GM18867 (cell line): ENCODE results near the gene PGAP3.
A peak's percentile ranks its signal among the peaks of the same experiment; 100 is the strongest.
"Not testable (repeated sequence)": the region's sequence is repeated elsewhere in the genome, so short reads cannot be mapped to it uniquely, and the experiment has no call there.

Source experiments
- ATAC-seq: cut with Tn5 transposase; IDR thresholded peaks from one replicate; pipeline ENCODE4 v1.9.1; 2021; ENCODE audit warnings: mild to moderate bottlenecking, moderate library complexity; ENCODE audit not compliant: unreplicated experiment

PGAP3 gene

GRCh38 chr17:39687546-39688474 is at the start of gene PGAP3:
Gene PGAP3, minus strand, starts transcription at chr17:39688057. Its CDS starts 43 bp downstream, at chr17:39688014.
- ATAC-seq, result peak; percentile 86

- no peak for ATAC-seq
Observed at GRCh38 chr17:39737206-39737759, 49.4 kb upstream of the PGAP3 start.

DNA sequence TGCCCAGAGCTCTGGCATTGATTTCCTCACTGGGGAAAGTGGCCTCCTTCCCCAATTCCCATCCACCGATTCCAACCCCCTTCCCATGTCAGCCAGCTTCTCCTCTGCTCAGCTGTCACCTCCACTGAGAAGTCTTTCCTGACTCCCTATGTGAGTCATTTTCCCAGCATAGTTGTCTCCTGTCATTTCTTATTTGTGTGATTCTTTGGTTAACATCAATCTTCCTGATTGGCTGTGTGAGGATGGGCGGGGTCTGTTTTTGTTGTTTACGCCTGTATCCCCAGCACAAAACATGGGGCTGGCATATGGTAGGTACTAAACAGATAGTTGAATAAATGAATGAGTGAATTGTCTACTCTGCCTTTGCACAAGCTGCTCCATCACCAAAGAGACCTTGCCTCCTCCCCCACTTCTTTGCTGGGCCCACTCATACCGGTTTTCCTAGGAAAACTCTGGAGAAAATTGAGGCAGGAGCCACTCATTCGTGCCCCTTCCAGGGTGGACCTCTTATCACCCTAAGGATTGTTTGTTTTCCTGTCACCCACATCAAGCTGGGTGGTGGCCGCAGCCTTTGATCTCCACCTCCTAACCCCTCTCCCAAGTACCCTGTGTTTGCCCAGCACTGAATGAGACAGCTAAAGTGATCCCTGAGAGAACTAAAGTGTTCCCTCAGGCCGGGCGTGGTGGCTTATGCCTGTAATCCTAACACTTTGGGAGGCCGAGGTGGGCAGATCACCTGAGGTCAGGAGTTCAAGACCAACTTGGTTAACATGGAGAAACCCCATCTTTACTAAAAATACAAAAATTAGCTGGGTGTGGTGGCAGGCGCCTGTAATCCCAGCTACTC is 48.7 kb upstream of the PGAP3 start:
- ATAC-seq, result no peak

DNA sequence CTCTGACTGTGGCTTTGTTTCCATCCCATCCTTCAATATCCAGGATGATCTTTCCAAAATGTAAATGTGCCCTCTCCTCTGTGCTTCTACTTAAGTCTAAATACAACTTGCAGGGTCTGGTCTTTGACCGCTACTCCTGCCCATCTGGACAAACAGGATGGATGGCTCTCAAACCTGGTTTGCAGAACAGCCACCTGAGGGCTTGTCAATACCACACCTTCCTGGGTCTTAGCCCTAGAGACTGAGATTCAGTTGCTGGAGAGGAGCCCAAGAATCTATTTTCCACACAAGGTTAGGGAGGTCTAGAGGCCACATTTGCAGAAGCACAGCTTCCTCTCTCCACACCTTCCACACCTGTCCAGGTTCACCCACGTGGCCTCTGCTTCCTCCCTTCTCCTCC is 48.0 kb upstream of the PGAP3 start:
- ATAC-seq, result no peak

DNA sequence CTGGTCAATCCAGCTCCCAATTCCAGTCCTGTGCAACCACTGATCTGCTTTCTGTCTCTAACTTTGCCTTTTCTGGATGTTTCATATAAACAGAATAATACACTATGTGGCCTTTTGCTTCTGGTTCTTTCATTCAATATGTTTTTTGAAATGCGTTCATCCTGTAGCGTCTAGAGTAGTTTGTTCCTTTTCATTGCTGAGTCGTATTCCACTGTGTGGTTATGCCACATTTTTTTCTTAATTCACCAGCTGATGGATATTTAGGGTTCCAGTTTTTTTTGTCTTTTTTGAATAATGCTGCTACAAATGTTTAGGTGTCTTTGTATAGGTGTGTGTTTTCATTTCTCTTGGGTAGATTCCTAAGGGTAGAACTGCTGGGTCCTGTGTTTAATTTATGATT is 44.7 kb upstream of the PGAP3 start:
- ATAC-seq, result no peak

- peak; percentile 90 for ATAC-seq
Observed at GRCh38 chr17:39730095-39730921, 42.5 kb upstream of the PGAP3 start, which contains the start of gene MIEN1. Gene MIEN1, minus strand, starts transcription at chr17:39730532. Its CDS starts 37 bp downstream, at chr17:39730495.

DNA sequence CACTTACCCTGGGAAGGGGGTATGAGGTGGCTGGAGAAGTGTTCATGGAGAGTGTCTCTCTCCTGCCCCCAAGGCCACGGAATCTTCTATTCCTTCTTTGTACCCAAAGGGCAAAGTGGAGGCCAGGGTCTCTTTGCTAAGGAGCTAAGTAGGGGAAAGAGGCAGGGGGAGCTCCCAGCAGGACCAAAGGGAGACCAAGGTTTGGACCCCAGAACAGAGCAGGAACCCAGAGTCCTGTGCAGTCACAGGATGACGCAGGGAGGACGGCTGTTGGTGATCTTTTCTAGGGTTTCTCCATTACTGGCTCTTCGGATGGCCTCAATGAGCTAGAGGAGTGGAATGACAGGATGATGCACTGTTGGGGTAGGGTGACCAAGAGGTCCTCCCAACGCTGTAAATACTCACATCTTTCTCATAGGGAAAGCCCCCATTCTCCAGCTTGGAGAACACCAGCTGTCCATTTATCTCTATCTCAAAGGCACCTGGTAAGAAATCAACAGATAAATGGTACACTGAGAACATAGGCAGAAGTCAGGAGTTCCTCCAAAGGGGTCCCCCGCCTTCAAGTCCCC is 41.5 kb upstream of the PGAP3 start:
- no peak for ATAC-seq

- no peak for ATAC-seq
Observed at GRCh38 chr17:39727556-39727955, 39.7 kb upstream of the PGAP3 start.

DNA sequence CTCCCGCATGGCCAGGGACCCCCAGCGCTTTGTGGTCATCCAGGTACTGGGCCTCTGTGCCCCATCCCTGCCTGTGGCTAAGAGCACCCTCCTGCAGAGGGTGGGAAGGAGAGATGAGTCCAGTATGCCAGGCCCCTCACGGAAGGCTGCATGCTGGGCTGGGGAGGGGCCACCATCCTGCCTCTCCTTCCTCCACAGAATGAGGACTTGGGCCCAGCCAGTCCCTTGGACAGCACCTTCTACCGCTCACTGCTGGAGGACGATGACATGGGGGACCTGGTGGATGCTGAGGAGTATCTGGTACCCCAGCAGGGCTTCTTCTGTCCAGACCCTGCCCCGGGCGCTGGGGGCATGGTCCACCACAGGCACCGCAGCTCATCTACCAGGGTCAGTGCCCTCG is 38.8 kb upstream of the PGAP3 start:
- no peak for ATAC-seq

DNA sequence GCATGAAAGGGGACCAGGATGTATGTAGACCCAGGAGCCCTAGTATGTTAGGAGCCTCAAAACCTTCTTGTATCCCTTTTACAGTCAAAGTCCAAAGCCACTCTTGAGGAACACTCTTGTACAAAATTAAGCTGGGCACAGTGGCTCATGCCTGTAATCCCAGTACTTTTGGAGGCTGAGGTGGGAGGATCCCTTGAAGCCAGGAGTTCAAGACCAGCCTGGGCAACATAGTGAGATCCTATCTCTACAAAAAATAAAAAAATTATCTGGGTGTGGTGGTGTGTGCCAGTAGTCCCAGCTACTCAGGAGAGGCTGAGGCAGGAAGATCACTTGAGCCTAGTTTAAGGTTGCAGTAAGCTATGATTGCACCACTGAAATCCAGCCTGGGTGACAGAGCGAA is 38.1 kb upstream of the PGAP3 start:
- not testable (repeated sequence) for ATAC-seq

DNA sequence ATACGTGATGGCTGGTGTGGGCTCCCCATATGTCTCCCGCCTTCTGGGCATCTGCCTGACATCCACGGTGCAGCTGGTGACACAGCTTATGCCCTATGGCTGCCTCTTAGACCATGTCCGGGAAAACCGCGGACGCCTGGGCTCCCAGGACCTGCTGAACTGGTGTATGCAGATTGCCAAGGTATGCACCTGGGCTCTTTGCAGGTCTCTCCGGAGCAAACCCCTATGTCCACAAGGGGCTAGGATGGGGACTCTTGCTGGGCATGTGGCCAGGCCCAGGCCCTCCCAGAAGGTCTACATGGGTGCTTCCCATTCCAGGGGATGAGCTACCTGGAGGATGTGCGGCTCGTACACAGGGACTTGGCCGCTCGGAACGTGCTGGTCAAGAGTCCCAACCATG is 36.9 kb upstream of the PGAP3 start:
- ATAC-seq, result no peak

GRCh38 chr17:39722965-39723848 is 35.4 kb upstream of the PGAP3 start:
- ATAC-seq, result no peak

GRCh38 chr17:39722104-39722503 is 34.2 kb upstream of the PGAP3 start:
- ATAC-seq, result no peak

- no peak for ATAC-seq
Observed at GRCh38 chr17:39719563-39720355, 31.9 kb upstream of the PGAP3 start.

GRCh38 chr17:39717660-39718059 is 29.8 kb upstream of the PGAP3 start:
- no peak for ATAC-seq

- ATAC-seq, result no peak
Observed at GRCh38 chr17:39716879-39717536, 29.2 kb upstream of the PGAP3 start.

DNA sequence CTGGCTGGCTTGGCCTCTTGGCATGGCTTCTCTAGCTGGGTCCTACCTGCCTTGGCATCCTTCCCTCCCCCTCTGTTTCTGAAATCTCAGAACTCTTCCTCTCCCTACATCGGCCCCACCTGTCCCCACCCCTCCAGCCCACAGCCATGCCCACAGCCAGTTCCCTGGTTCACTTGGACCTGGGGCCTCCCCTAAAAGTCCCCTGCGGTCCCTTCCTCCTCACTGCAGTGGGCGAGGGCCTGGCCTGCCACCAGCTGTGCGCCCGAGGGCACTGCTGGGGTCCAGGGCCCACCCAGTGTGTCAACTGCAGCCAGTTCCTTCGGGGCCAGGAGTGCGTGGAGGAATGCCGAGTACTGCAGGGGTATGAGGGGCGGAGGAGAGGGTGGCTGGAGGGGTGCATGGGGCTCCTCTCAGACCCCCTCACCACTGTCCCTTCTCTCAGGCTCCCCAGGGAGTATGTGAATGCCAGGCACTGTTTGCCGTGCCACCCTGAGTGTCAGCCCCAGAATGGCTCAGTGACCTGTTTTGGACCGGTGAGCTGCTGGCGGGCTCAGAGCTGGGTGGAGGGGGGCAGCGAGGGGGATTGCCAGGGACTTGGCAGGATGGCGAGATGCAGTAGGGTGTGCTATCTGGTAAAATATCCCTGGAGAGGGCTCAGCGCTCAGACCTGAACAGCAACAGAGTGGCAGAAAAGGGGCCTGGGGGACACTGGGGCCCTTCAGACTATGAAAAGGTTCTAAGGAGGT is 28.4 kb upstream of the PGAP3 start:
- ATAC-seq, result no peak
